Right renal cortex interstitium (tissue), 3 donors: ENCODE measurements around the gene SMTNL2. TPM values are rescaled to one million over a fixed set of nuclear protein-coding genes. Genes with fewer than 3 reads are reported as not detected.

Experiments used
- DNase-seq, 3 donors: peaks; one replicate each; pipeline ENCODE4 v3.0.0-alpha.2; 2013; ENCODE audit warnings: low read depth in 3 of 3, low spot score in 2 of 3
- polyA plus RNA-seq, 3 donors: library from polyadenylated mRNA; unstranded; fragments of 120-200 nt; gene quantifications; one replicate each; pipeline ENCODE4 v1.2.1, GENCODE V29; 2013; ENCODE audit not compliant: insufficient read length in 3 of 3

The SMTNL2 gene
- 10 to 100 TPM; 48.1 to 55.6 (median 52.2) TPM for polyA plus RNA-seq

- DNase-seq: no peak
Observed at GRCh38 chr17:4584101-4584916, at the start of gene SMTNL2. TSS of gene SMTNL2 (plus strand) at chr17:4584529. CDS start at chr17:4584606, 77 bp downstream.

GRCh38 chr17:4534928-4535666 is 49.2 kb upstream of the SMTNL2 start:
- no peak for DNase-seq

GRCh38 chr17:4535667-4536258 is 48.6 kb upstream of the SMTNL2 start:
- DNase-seq: no peak

GRCh38 chr17:4536259-4536741 is 48.0 kb upstream of the SMTNL2 start:
- no peak for DNase-seq

- no peak for DNase-seq
Observed at GRCh38 chr17:4536742-4537411, 47.5 kb upstream of the SMTNL2 start.

- DNase-seq: no peak
Observed at GRCh38 chr17:4537451-4538235, 46.7 kb upstream of the SMTNL2 start.

- no peak for DNase-seq
Observed at GRCh38 chr17:4538236-4539002, 45.9 kb upstream of the SMTNL2 start.

GRCh38 chr17:4539025-4539424 is 45.3 kb upstream of the SMTNL2 start:
- DNase-seq: no peak

GRCh38 chr17:4539576-4540223 is 44.6 kb upstream of the SMTNL2 start:
- DNase-seq: no peak

GRCh38 chr17:4540224-4540651 is 44.1 kb upstream of the SMTNL2 start:
- no peak for DNase-seq

- no peak for DNase-seq
Observed at GRCh38 chr17:4540687-4541327, 43.5 kb upstream of the SMTNL2 start.

GRCh38 chr17:4541328-4542002 is 42.9 kb upstream of the SMTNL2 start:
- no peak for DNase-seq

GRCh38 chr17:4542003-4542725 is 42.2 kb upstream of the SMTNL2 start:
- no peak for DNase-seq

- no peak for DNase-seq
Observed at GRCh38 chr17:4542726-4543191, 41.6 kb upstream of the SMTNL2 start.

- no peak for DNase-seq
Observed at GRCh38 chr17:4543557-4544026, 40.7 kb upstream of the SMTNL2 start.

- no peak for DNase-seq
Observed at GRCh38 chr17:4544135-4544950, 40.0 kb upstream of the SMTNL2 start.
